Epithelial cell of proximal tubule (primary cell): Measurements from ENCODE around the gene DMD. TPM values are rescaled to one million over a fixed set of nuclear protein-coding genes. Genes with fewer than 3 reads are reported as not detected.

Experiments
- DNase-seq: peaks from one replicate; pipeline ENCODE4 v3.0.0-alpha.2; 2011; ENCODE audit warnings: low read depth
- H3K4me3 ChIP-seq: 2 replicates; pipeline ENCODE4 v1.5.1; 2011; ENCODE audit warnings: low read depth, mild to moderate bottlenecking, low read length
- total RNA-seq: library from RNA; depleted of rRNA; stranded (reverse); fragments of >200 nt; gene quantifications from 2 replicates; pipeline ENCODE4 v1.2.3, GENCODE V29; 2015
- TF ChIP-seq, protein P1 (sequence below): conservative IDR thresholded peaks from 2 replicates; pipeline ENCODE4 v1.5.1; 2012; ENCODE audit warnings: low read depth, mild to moderate bottlenecking, low read length

The DMD gene
- total RNA-seq, 1 donor from 2014 or later, result 1.3 TPM

DNA sequence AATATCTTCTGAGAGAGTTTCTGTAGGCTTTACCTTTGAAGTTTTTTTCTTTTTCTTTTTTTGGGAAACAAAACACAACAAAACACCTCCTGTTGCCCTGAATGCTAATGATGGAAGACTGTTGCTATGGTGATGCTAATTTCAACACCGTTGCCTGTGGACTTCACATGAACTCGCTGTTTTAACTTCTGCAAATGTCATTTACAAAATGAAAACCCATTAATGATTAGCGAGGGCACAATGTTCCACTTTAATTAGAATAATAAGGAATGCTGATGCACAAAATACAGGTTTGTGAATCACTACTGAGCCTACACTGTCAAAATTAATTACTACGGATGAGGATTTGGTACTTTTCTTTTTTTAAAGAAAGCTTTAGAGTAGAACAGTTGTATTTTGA is 1912.4 kb downstream of the DMD start:
- H3K4me3 ChIP-seq, result no peak overlapping the region
- DNase-seq, result peak; percentile 13
- TF ChIP-seq, protein P1, sequence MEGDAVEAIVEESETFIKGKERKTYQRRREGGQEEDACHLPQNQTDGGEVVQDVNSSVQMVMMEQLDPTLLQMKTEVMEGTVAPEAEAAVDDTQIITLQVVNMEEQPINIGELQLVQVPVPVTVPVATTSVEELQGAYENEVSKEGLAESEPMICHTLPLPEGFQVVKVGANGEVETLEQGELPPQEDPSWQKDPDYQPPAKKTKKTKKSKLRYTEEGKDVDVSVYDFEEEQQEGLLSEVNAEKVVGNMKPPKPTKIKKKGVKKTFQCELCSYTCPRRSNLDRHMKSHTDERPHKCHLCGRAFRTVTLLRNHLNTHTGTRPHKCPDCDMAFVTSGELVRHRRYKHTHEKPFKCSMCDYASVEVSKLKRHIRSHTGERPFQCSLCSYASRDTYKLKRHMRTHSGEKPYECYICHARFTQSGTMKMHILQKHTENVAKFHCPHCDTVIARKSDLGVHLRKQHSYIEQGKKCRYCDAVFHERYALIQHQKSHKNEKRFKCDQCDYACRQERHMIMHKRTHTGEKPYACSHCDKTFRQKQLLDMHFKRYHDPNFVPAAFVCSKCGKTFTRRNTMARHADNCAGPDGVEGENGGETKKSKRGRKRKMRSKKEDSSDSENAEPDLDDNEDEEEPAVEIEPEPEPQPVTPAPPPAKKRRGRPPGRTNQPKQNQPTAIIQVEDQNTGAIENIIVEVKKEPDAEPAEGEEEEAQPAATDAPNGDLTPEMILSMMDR, result no peak

DNA sequence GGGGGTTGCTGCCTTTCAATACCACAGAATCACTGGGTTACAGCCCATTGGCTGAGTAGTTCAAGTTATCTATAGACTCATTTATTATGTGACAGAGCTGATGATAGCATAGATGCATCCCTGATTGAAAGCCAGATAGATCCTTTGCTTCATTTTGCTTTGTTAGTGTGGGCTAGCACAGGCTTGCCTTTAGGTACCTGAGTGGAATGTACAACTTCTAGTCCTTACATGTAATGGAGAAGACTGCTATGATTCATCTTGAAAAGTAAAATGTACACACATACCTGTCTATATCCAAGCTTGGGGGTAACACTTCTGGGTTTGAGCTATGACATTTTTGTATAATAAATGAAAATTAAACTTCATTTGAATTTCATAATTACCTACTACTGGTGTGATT is 1913.5 kb downstream of the DMD start:
- TF ChIP-seq, protein P1, result no peak
- H3K4me3 ChIP-seq, result no peak overlapping the region
- no peak for DNase-seq

DNA sequence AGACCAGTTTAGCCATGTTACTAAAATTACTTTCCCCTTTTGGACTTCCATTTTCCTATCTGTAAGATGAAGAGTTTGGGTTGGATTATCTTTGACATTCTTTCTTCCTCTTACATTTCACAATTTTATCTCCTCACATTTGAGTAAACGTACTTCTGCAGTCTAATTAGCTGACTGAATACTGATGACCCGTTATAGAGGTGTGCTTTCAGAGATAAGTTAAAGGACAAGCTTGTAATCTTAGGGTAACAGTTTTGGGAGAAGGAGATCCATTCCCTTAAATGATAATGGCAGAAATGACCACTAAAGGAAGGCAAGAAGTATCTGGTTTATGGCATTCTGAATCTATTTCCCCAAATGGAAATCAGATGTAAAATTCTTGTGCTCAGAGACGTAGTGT is 1916.9 kb downstream of the DMD start:
- TF ChIP-seq, protein P1, result no peak
- no peak for DNase-seq
- H3K4me3 ChIP-seq, result no peak overlapping the region

DNA sequence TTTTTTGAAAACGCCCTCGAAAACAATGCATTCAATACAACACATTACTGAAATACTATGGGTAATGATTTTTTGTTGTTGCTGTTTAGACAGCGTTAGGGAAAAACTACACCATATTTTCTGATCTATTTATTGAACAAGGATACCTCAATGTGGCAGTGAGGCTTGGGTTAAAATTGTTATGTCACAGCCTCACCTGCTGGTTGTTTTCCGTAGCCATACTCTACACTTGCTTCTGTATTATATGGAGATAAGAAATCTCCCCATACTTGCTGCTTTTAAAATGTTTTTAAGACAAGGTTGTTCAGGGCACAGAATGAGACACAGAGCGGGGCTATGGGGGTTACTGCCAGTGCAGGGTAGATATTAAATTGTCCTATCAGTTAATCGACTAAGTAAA is 1917.9 kb downstream of the DMD start:
- no peak for DNase-seq
- TF ChIP-seq, protein P1, result peak; percentile 48
- H3K4me3 ChIP-seq, result no peak overlapping the region

DNA sequence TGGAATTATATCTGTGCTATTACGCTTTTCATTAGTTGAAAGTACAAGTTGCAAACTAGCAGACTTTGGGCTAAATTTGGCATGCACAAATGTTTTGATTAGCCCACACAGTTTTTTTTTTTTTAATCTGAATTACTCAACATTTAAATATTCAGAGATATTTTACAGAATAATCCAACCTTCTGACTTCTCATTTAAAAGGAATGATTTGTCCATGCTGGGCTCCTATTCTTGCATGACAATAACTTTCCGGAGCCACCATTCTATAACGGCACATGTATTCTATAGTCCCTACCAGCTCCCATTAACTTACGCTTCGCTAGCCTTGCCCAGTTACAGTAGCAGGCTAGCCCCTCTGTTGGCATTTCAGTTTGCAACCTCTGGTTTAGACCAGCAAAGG is 1920.2 kb downstream of the DMD start:
- TF ChIP-seq, protein P1, result no peak
- H3K4me3 ChIP-seq, result no peak overlapping the region
- no peak for DNase-seq

DNA sequence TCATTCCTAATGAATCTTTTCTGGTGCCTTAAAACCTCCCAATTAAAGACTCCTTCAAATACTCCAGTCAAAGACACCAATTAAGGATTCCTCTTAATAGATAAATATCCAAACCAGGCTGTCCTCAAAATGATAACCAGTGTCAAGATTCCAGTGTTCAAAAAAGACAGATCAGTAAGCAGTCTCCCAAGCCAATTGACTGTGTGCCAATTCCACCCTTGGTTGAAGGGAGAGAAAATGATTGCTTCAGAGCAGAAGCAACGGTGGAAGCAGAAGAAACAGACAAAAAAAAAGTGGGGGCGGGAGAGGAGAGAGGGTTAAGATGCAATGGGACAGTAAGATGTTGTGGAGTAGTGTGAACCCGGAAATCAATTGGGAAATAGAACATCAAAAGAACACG is 1923.5 kb downstream of the DMD start:
- TF ChIP-seq, protein P1, result no peak
- no peak for DNase-seq
- no peak overlapping the region for H3K4me3 ChIP-seq

DNA sequence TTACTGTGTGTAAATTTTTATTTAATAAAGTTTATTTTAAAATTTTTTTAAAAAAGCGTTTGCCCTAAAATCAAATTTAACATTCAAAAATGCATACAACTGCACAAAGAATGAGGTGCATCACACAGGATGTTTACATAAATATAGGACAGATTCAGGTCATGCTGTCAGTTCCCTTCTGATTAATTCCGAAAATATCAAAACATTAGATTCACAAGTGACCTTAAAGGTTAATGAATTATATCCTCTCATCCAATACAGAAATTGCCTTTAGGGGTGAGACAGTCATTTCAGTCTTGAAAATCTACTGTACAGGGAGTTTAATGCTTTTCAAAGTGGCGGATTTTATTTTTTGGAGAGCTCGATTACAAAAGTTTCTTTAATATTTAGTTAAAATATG is 1930.8 kb downstream of the DMD start:
- DNase-seq, result no peak
- H3K4me3 ChIP-seq, result no peak overlapping the region
- TF ChIP-seq, protein P1, result no peak
